Effector CD4-positive, alpha-beta T cell (primary cell): Measurements from ENCODE around the gene CCNH.

Source experiments
- DNase-seq: peaks from one replicate; pipeline ENCODE4 v3.0.0-alpha.2; 2020
- total RNA-seq: gene quantifications from one replicate; lab custom pipeline; 2026; lab: John Stamatoyannopoulos, UW

Gene CCNH
- total RNA-seq = 235 reads per million, percentile 94 among the genes with 10 or more reads in this experiment

DNA sequence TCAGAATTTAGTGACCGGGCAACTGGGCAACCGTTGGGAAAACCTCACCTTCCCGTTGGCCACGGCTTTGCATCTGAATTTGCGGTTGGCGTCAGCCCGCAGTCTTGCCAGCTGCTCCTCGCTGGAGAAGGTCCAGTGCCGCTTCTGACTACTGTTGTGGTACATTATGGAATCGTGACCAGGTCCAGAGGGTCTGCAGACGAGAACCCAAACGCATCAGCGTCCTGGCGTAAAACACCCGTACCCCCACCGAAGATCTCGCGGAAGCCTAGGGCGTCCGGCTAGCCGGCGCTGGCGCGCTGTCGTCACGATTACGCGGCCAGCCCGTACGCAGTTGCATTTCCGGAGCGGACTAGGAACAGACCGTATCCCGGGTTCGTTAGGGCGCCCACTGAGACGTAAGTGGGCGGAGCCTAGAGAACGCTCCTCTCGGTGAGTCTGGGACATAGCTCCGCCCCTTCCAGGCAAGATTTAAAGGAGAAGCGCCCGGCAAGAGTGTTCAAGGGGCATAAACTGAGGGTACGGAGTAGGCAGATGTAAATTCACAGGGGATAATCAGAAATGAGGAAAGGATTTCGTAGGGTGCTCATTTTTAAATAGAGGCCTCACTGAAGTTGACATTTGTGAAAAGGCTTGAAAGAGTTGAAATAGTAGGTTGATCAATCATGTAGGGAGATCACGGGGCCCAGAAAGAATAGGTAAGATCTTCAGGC lies at the start of gene CCNH:
Gene CCNH (minus strand): TSS at position 301 of the 713 bp plus-strand sequence. CDS start 136 bp downstream, at position 165.
- peak; percentile 95 for DNase-seq

DNA sequence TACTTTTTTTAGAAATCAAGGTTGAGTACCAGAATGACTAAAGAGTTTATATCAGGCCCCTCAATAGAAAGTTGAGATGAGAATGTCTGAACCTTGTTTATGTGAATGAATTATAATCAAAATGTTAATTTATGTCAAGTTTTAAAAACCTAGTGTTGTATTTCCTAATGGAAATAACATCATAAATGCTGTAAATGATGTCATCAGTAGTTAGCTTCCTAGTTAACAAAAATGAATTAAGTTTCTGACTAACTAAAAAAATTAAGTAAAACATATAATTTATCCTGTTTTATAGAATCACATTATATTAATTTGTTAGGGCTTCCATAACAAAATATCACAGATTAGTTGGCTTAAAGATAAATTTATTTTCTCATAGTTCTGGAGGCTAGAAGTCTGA lies 45.0 kb upstream of the CCNH start:
- no peak for DNase-seq

DNA sequence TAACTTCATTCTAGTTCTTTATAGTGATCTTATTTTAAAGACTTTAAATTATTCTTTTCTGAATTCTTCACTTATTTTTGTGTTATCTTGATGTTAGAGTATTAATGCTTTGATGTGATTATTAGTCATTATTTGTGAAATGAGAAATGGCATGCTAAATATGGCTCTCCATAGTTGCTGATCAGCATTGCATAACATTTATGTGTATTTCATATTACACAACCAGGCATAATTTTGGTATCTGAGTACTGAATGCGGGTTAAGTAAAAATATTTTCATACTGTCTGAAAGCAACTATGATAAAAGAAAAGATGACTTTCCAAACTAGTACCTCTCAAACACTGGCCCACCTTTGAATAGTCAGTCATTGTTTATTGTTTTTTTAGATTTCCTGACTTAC lies 41.1 kb upstream of the CCNH start:
- no peak for DNase-seq

GRCh38 chr5:87452837-87453236 lies 40.1 kb upstream of the CCNH start:
- DNase-seq = no peak

DNA sequence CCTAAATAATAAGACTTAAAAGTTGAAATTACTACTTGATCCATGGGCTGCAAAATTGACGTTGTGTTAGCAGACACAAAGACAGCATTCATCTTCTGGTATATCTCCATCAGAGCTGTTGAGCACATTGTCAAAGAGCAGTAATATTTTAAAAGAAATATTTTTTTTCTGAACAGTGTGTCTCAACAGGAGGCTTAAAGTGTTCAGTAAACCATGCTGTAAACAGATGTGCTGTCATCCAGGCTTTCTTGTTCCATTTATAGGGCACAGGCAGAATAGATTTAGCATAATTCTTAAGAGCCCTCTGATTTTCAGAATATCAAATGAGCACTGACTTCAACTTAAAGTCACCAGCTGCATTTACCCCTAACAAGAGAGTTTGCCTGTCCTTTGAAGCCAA lies 29.7 kb upstream of the CCNH start:
- no peak for DNase-seq

DNA sequence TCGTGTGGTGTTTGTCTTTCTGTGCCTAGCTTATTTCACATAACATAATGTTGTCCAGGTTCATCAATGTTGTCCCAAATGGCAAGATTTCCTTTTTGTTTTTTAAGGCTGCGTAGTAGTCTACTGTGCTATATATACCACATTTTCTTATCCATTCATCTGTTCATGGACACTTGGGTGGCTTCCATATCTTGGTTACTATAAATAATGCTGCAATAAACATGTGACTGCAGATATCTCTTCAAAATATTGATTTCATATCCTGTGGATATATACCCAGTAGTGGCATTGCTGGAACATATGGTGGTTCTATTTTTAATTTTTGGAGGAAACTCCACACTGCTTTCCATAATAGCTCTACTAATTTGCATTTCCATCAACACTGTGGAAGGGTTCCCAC lies 25.5 kb upstream of the CCNH start:
- no peak for DNase-seq

- no peak for DNase-seq
These were observed 25.0 kb upstream of the CCNH start for GRCh38 chr5:87437724-87438123.

DNA sequence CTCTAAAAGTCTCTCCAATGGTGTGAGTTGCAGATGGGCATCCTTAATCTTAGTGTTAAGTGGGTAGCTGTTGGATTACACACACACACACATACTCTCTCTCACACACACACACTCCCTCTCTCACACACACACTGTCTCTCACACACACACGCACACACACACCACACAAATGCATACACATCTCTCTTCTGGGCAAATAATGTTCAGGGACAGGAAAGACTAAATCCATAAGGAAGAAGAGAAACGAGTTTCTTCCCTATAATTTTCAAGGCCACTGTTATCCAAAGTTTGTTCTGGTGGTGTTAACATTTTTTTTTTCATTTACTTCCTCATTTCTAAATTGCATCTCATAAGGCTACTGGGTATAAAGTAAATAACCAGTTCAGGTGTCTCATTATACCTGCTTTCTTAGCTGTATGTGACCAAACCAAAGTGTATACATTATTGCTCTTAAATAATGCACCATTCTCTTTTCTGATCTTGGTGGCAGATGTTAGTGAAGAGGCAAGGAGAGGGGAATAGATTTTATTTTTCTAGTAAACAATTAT lies 22.5 kb upstream of the CCNH start:
- DNase-seq = no peak

DNA sequence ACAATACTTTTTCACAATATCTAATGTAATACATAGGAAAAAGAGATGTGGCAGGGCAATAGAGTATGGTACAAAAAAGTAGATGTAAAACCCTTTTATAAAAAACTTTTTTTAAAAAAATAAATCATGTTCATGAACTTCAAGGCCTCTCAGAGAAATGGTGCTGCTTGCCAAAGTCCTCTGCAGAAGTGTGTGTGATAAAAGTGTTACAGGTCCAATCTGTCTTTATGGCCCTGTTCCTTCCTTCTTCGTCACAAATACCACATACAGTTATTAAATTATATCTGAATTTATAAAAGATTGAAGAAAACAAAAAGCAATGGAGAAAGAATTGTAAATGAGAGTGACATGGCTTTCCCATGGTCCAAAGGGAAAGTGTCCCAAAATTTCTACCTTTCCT lies 21.7 kb upstream of the CCNH start:
- DNase-seq = no peak

GRCh38 chr5:87433945-87434344 lies 21.2 kb upstream of the CCNH start:
- DNase-seq = no peak

GRCh38 chr5:87432460-87432859 lies 19.7 kb upstream of the CCNH start:
- no peak for DNase-seq

DNA sequence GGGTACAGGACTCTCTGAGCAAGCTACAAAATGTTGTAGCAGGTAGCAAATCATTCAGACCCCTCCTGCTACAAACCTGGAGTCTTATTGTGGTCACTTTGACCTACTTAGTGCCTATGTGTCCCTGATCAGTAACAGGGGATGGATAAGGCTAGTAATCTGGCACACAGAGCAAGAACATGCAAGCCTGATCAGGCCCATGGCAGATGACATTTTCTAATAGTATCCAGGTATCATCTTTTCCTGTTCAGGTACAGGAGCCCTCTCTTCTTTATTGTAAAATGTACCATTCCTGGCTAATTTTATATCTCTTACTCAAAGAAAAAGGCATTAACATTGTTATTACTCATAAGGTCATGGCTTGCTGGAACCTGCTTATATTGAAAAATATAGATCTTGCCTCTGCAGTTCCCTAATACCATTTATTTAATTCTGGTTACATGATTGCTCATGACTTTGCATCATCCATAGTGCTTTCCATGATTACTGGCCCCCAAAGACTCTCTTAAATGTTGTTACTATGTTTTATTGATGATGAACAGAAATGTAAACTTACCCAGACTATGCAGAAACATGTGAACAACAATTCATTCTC lies 18.2 kb upstream of the CCNH start:
- no peak for DNase-seq

DNA sequence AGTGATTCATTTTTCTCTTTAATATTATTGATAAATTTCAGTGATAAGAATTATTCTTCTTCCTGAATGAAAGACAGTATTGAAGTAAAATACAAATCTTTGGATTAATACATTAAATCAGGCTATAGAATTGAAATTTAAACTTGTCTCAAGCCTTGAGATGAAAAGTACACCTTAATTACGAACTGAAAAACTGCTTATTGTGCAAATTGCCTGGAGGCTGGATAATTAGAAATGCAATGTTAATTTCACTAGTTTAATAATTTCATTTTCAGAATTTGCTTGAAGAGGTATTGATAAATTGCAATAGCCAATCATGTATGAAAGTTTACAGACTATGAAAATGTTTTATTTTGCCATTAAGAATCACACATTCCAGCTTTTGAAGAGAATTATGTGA lies 11.0 kb upstream of the CCNH start:
- no peak for DNase-seq

GRCh38 chr5:87421307-87421706 lies 8.6 kb upstream of the CCNH start:
- no peak for DNase-seq

DNA sequence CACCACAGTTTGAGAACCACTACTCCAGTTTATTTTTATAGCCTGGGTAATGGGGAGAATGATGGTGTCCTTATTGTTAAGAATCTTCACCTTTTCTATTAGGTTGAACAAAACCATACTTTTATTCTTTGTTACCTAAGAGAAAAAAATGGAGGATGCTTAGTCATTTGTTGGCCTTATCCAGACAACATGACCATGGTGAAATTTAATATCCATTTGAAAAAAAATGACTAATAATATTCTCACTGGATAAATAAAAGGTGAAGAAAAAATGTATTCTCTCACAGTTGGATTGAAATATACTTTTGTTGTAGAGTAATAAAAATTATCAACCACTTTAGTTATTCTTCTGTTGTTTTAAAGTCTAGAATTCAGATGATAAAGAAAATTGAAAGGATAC lies 5.8 kb upstream of the CCNH start:
- no peak for DNase-seq

DNA sequence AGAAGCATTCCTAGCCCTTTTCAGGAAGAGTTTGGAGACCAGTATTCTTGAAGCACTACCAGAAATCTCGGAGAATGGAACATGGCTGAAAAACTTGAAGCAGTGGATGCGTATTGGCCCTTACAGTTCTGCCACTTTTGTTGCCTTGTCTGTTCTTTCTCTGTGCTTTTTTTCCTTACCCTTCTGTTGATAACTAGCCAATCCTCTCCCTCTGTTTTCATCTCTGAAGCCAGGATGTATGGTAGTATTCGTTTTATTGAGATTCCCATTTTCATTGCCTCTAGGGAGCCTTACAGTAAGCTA lies 564 bp upstream of the CCNH start:
- no peak for DNase-seq

DNA sequence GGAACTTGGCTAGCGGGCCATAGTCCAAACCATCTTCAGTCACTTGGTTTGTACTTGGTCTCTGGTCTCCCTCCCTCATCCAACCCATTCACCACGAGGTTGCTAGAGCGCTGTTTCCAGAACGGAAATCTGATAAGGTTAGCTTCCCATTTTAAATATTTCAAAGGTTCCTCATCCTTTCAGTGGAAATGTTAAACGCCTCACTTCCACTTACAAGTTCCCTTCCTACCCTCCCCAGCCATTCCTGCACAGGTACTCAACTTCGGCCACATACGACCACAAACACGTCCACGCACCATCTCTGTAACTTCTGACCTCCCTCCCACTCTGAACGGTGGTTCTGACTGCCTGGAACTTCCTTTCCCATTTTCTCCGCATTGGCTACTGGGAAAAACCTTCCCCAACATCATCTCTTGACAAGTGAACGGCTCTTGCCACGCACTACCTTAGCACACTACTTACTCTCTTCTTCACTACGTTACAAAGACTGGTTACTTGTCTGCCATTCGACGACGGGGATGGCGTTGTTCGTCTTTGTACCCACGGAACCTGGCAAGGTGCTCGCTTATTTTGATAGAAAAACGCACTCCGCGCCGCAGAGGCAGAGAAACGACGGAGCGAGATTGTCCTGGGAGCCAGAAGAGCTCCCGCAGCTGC lies 629 bp downstream of the CCNH start:
- peak; percentile 36 for DNase-seq

DNA sequence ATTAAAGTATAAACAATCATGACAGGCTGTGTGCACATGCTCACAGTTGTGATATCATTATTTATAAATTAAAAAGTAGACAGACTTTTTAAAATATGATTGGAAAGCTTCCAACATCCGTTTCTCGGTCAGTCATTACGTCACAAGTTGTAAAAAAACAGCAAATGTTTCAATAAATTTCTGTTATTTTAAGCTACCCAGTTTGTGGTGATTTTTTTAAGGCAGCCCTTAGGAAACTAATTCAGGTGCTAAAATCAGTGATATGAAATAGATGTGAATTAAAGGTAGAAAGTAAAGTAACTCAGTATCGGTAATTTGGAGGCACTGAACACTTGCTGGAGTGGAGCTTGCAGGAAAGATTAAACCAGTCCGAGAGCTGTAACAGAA lies 1.2 kb downstream of the CCNH start:
- DNase-seq = no peak

- no peak for DNase-seq
These were observed 1.8 kb downstream of the CCNH start for GRCh38 chr5:87410931-87411330.

DNA sequence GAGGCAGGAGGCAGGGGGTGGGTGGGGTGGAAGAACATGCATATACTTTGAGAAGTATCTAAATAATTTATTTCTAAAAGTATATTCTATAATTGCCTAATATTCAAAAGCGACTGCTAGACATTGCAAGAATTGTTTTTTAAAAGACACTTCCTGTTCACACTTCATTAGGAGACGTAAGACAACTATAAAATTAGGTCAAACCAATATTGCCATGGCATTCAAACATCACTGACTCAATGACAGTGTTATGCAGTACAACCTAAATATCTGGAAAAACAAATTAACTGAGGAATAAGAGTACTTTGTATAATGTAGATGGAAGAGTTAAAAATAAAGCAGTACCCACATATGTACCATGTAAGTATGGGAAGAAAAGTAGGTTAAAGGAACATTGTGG lies 4.5 kb downstream of the CCNH start:
- no peak for DNase-seq

GRCh38 chr5:87405472-87406155 lies 7.1 kb downstream of the CCNH start:
- DNase-seq = no peak

DNA sequence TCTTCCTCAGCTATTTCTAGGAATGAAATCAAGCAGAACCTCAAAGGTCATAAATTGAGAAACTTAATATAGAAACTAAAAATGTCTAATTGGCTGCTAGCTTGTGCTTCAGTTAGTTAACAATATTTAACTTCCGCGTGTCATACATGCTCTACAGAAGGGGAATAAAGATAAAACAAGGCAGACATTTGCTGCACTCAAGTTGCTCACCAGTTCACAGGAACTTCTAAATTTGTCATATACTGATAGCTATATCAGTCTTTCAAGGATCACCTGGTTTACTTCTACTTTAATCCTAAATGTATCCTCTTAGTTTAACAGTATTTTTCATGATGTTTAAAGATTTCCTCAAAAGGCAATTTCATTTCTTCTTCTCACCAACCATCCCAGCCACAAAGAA lies 8.4 kb downstream of the CCNH start:
- DNase-seq = no peak

DNA sequence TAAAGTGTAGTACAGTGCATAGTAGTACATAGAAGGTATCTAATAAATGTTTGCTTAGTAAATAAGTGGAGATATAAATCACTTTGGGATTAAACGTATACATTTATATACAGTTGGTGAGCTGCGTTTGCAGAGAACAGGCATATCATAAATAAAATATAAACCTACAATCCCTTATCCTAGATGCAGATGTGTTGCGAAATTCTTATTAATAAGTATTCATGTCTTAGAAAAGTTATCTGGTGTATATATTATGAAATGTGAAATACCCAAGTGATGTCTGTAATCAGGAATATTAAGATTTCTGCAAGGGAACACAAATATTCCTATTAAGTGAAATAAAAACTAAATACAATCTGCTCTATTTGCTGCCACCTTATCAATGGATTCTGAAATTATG lies 8.8 kb downstream of the CCNH start:
- no peak for DNase-seq

DNA sequence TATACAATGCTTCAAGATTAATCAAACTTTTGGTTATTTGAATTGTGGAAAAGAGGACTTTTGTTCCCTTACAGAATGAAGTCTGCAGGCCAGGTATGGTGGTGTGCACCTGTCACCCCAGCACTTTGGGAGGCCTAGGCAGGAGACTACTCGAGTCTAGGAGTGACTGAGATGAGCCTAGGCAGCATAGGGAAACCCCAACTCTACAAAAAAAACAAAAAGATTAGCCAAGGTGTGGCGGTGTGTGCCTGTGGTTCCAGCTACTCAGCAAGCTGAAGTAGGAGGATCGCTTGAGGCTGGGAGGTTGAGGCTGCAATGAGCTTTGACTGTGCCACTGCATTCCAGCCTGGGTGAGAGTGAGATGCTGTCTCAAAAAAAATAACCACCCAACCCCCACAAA lies 9.3 kb downstream of the CCNH start:
- DNase-seq = no peak
